Mucosa of gallbladder (tissue), 1 donor: ENCODE results near the gene C10orf71. TPM values are rescaled to one million over a fixed set of nuclear protein-coding genes. Genes with fewer than 3 reads are reported as not detected.

Source experiments
- DNase-seq: peaks from one replicate; pipeline ENCODE4 v3.0.0-alpha.2; 2020; ENCODE audit warnings: low spot score
- total RNA-seq: library from RNA; stranded (reverse); gene quantifications from one replicate; pipeline ENCODE4 v1.2.1, GENCODE V29; 2021
- donor health status: DM: no; HTN: no; CAD: no.

Gene C10orf71
- total RNA-seq, 1 donor from 2014 or later = not detected

GRCh38 chr10:49359349-49360270 is 60.6 kb downstream of the C10orf71 start:
- DNase-seq = no peak

- DNase-seq = no peak
These were observed 61.6 kb downstream of the C10orf71 start for GRCh38 chr10:49360271-49361177.

- peak; percentile 6 for DNase-seq
These were observed 62.2 kb downstream of the C10orf71 start for GRCh38 chr10:49361178-49361554.

- DNase-seq = peak; percentile 18
These were observed 63.0 kb downstream of the C10orf71 start for GRCh38 chr10:49361735-49362568.

GRCh38 chr10:49362596-49363260 is 63.8 kb downstream of the C10orf71 start:
- DNase-seq = peak; percentile 61

GRCh38 chr10:49363309-49364031 is 64.5 kb downstream of the C10orf71 start:
- DNase-seq = peak; percentile 5

GRCh38 chr10:49364051-49364450 is 65.1 kb downstream of the C10orf71 start:
- no peak for DNase-seq

GRCh38 chr10:49364747-49365146 is 65.8 kb downstream of the C10orf71 start:
- peak; percentile 2 for DNase-seq

GRCh38 chr10:49365275-49365674 is 66.3 kb downstream of the C10orf71 start:
- DNase-seq = no peak

GRCh38 chr10:49365675-49366415 is 66.9 kb downstream of the C10orf71 start:
- DNase-seq = peak; percentile 9

- no peak for DNase-seq
These were observed 67.5 kb downstream of the C10orf71 start for GRCh38 chr10:49366460-49366859.

GRCh38 chr10:49367600-49367999 is 68.6 kb downstream of the C10orf71 start:
- DNase-seq = no peak

- no peak for DNase-seq
These were observed 69.3 kb downstream of the C10orf71 start for GRCh38 chr10:49368256-49368655.

- no peak for DNase-seq
These were observed 70.5 kb downstream of the C10orf71 start for GRCh38 chr10:49369216-49370162.

GRCh38 chr10:49370326-49371100 is 71.5 kb downstream of the C10orf71 start:
- DNase-seq = no peak

- no peak for DNase-seq
These were observed 73.0 kb downstream of the C10orf71 start for GRCh38 chr10:49371967-49372366.

- DNase-seq = no peak
These were observed 74.4 kb downstream of the C10orf71 start for GRCh38 chr10:49373361-49373760.

- no peak for DNase-seq
These were observed 75.8 kb downstream of the C10orf71 start for GRCh38 chr10:49374740-49375139.
